HG03280 (cell line): ENCODE results near the gene ATP7A.
"Not testable (repeated sequence)": the region's sequence is repeated elsewhere in the genome, so short reads cannot be mapped to it uniquely, and the experiment has no call there.

Source experiments
- ATAC-seq: cut with Tn5 transposase; IDR thresholded peaks from one replicate; pipeline ENCODE4 v1.9.1; 2021; ENCODE audit warnings: mild to moderate bottlenecking, moderate library complexity; ENCODE audit not compliant: unreplicated experiment

The ATP7A gene

DNA sequence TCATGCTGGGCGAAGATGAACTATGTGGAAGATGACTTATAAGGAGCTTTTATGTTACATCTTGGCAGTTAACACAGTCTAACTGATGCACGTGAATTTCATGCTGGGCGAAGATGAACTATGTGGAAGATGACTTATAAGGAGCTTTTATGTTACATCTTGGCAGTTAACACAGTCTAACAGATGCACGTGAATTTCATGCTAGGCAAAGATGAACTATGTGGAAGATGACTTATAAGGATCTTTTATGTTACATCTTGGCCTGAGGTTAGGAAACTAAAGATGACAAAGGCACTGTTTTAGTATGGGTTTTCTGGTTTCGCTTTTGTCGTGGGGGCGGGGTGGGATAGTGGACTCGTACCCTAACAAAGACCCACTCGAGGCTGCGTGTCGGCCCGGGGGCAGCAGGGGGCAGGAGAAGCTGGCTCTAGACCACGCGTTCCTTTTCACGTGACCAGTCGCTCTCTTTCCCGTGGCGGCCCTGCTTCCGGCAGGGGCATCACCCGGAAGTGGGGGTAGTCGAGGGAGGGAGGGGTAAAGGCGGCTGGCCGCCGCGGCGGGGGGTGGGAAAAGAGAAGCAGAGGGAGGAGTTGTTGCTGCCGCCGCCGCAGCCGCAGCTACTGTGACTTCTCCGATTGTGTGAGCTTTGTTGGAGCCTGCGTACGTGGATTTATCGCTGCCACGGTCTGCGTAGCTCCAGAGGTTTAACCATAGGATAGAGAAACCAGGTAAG, at the start of gene ATP7A:
ATP7A (plus strand) TSS at position 586 of the 733 bp plus-strand sequence. CDS start 60,949 bp downstream, outside the sequence.
- ATAC-seq = peak; percentile 94

DNA sequence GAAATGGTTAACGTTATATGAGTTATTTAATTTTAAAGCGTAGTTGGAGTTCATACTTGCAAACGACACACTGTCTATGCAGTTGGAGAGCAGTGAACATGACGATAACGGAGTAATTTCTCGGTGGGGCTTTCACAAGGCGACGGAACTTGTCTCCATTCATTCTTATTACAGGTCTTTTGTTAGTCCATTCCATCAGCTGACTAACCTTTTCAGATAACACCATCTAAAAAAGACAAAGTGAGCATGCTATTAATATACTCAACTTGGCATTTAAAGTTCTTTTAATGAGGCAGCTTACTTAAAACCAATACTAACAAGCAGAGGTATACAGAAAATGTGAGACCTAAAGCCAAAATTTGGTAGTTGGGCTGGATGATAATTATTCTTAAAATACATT, 35.1 kb upstream of the ATP7A start:
- no peak for ATAC-seq

DNA sequence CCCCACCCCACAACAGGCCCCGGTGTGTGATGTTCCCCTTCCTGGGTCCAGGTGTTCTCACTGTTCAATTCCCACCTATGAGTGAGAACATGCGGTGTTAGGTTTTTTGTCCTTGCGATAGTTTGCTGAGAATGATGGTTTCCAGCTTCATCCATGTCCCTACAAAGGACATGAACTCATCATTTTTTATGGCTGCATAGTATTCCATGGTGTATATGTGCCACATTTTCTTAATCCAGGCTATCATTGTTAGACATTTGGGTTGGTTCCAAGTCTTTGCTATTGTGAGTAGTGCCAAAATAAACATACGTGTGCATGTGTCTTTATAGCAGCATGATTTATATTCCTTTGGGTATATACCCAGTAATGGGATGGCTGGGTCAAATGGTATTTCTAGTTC, 29.1 kb upstream of the ATP7A start:
- not testable (repeated sequence) for ATAC-seq

DNA sequence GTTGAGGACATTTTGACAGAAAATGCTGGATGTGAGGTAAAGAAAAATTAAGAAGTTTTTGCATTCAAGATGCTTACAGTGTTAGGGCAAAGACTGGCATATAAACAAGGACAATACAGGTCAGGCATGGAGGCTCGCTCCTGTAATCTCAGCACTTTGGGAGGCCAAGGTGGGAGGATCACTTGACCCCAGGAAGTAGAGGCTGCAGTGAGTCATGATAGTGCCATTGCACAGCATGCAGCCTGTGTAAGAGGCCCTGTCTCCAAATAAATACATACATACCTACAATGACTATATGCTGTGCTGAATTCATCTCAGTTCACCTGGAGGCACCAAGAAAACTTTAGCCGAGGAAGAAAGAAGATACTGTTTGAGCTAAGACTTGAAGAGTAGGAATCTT, 17.6 kb upstream of the ATP7A start:
- no peak for ATAC-seq

DNA sequence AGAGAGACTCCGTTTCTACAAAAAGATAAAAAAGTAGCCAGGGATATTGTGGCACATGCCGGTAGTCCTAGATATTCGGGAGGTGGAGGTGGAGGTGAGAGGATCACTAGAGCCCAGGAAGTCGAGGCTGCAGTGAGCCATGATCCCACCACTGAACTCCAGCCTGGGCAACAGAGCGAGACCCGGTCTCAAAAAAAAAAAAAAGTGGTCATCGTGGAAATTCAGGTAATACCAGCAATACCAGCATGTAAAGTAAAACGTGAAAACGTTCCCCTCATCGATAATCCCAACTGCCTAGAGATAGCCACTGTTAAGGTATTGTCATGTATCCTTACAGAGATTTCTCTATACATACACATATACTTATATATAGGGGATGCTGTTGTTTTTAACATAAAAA, 16.8 kb upstream of the ATP7A start:
- no peak for ATAC-seq

DNA sequence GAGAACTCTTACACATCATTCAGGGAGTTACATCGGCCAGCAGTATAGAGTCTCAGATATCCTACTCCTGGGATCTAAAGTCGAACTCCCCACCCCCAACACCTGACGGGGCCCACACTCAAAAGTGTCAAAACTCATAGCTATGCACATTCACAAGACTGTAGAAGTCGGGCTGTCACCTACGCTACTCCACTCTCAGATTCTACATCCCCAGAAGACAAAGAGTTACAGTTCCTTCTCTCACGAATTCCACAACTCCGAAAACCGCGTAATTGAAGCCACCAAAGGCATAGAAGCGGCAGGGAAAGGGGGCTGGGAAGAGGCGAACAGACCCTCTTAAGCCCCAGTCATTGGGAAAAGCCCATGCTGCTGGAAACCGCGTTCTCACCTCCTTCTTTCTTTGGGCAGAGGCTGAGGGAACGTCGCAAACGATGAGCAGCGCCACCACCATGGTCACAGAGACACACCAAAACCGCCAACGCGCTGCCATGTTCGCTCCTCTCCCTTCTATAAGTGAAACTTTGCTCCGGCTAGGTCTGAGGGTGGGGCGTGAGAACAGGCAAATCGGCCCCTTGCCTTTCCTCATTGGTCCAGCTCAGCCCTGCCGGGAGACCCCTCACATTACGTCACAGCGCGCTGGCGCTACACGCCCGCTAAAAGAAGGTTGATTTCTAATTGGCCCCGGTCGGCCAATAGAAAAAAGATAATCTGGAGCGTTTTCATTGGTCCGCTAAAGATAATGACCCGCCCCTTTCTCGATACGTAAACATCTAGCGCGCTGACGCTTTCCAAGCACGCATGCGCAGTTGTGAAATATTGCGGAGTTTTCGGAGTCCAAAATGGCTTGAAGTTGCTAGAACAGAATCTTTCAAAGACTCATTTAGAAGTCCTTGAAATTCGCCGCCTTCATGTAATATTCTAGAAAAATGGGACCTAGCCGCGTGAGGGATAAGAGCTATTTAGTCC, 15.3 kb upstream of the ATP7A start, which contains the start of gene MAGT1:
MAGT1 (minus strand) TSS at position 515 of the 966 bp plus-strand sequence; CDS start at position 490, 25 bp downstream.
- peak; percentile 92 for ATAC-seq

DNA sequence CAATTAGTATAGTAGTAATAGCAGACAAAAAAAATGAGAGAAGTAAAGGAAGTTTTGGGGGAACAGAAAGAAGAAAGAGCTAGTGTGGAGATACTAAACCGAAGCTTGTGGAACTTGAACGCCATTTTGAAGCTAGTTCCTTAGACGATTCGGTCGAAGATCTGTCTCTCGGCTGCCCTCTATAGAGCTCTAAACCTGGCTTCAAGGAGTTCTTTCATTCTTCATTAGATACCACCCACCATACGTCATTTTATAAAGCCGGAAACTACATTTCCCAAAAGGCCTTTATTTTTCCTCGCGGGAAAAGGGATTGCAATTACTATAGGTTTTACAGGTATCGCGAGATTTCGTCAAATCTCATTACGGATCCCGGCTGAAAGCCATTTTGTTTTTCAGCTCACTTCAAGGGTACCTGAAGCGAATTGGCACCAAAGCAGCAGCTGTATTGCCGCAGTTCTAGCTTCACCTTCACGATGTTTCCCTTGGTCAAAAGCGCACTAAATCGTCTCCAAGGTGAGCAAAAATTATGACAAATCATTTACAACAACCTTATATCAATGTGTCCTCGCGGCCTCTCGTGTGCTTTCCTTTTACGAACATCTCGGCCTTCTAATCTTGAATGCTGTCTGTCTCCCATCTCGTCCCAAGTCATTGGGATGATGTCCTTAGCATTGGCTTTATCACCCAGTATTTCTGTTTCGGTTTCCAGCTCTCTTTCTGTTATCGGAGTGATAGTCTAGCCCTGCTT, 11.2 kb upstream of the ATP7A start, which contains the start of gene COX7B:
COX7B (plus strand) TSS at position 388 of the 748 bp plus-strand sequence; CDS start at position 474, 86 bp downstream.
- peak; percentile 62 for ATAC-seq

DNA sequence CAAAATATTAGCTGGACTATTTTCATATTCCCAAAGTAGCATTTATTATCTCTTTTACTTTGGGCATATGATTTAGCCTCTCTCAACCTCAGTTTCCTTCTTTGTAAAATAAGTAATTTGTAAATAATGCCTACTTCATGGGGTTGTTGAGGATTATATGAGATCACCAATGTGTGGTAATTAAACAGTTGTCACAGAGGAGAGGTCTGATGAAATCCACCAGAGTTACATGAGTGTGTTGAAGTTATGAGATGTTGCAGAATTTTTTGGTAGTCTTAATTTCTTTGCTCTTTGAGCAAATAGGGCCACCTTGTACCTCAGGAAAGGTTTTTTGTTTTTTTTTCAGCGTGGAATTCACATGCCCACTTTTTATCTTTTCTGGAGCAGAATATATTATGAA, 9.8 kb upstream of the ATP7A start:
- no peak for ATAC-seq

DNA sequence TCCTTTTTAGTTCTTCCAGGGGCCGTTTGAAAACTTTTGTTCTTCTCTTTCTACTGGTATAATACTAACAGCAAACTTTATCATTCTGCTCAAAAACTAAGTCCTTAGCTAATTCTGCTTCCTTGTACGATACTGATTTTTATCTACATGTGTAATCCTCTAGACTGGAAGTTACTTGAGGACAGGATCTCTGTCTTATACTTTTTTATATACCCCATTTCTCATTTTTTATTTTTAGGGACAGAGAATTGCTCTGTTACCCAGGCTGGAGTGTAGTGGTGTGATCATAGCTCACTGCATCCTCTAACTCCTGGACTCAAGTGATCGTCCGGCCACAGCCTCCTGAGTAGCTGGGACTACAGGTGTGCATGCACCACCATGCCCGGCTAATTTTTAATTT, 9.0 kb upstream of the ATP7A start:
- ATAC-seq = no peak

DNA sequence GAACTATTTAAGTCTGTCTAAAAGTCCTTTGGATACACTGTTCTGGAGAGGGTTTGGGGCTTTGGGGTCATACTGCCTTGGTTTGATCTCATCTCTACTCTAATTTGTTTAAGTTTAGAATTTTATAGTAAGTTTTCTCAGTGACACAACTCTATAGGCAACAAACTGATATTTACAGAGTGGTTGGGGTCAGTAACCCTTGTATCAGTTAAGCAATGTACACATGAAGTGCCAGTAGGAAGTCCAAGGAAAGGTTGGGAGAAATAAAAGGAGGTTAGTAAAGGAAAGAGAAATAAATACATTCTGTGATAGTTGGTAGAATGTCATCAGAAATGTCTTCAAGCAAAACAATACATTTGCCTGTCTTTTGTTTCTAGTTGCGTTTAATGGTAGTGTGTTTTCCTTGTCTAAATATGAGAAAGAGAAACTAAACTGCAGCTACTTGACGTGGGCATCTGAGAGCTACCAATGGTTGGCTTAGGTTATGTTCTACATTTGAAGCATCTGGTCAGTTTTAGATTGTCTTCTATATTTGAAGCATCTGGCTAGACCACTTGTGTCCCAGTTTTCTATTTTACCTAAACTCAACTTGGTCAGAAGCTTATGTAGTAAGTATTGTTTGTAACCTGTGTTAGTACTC, 6.9 kb downstream of the ATP7A start:
- peak; percentile 77 for ATAC-seq

DNA sequence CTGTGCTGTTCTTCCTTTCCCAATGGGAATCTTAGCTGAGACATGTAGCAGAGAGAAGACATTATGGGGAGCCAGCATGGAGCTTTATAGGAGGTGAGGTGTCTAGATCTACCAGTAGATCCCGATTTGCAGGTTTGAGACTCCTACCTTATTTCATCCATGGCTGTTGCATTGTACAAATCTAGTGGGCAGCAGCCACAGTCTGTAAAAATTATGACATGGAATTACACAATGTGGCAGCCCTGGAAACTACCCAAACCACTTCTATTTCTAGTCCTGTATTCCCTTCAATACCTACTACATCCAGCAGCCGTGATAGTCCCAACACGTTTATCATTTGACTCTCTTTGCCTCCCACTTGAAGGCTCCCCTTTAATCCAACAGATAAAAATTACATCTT, 8.1 kb downstream of the ATP7A start:
- no peak for ATAC-seq

DNA sequence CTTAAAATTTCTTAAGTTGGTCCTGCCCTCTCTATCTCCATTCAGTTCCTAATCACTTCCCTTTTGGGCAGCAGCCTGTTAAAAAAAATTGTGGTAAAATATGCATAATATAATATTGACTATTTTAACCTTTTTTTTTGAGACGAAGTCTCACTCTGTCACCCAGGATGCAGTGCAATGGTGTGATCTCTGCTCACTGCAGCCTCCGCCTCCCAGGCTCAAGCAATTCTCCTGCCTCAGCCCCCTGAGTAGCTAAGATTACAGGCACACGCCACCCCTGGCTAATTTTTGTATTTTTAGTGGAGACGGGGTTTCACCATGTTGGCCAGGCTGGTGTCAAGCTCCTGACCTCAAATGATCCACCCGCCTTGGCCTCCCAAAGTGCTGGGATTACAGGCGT, 8.9 kb downstream of the ATP7A start:
- ATAC-seq = not testable (repeated sequence)

DNA sequence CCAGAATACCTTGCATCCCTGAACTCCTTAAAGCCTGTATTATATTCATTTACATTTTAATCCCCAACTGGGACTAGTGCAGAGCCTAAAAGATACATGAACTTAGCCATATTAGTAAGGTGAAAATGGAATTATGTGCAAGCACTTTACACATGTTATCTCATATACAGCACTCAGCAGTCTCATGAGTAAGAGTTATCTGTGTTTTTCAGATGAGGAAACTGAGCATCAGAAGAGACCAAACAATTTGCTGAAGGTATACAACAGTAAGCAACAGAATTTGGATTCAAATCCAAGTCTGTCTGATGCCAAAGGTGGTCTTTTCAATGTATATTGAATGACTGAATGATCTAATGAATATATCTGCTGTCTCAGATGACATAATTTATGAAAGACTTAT, 12.3 kb downstream of the ATP7A start:
- ATAC-seq = no peak

DNA sequence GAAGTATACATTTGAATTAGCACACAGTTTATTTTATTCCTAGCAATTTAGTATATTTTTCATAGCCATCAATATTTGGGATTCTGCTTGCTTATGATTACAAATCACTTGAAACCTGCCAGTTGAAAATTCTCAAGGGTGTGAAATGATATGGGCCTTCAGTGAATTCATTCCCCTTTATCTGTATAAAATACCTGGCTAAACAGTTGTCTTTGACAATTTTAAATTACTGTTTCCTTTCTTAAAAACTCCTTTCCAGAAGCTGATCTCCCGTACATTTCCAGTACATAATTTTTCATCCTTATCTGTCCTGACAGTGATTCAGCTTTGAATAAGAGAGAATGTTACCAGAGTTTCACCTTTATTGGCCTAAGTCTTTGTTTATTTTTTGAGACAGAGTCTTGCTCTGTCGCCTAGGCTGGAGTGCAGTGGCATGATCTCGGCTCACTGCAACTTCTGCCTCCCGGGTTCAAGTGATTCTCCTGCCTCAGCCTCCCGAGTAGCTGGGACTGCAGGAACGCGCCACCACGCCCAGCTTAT, 13.9 kb downstream of the ATP7A start:
- ATAC-seq = no peak

DNA sequence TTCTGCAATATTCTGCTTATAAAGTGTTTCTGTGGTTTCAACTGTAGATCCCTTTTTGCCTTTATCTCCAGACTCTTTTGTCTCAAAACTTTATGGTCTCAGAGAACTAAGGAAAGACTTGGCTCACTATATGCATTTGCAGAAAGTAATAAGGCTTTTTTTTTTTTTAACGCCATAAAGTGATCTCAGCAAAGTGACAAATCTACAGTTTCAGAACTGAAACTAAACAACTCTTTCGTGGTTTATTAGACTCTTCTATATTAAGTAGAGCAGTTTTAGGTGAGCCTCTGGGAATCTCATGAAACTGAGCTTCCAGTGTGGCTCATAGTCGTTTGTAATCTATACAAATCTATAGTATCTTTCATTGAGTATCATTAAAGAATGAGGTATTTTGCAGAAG, 15.3 kb downstream of the ATP7A start:
- ATAC-seq = no peak

DNA sequence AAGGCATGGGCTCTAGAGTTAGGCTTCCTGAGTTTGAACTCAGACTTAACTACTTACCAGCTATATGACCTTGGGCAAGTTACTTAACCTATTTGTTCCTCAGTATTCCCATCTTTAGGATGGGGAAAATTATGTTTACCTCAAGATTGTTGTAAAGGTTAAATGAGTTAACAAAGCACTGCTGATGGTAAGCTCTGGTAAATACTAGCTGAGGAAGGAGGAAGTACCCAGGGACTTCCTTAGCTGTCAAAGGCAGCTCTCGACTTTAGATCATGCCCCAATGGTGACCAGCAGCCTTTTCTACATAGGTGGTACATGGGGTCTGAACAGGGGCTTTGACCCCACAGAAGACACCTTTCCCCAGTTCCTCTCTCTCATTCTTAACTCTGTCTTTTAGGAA, 20.1 kb downstream of the ATP7A start:
- ATAC-seq = no peak

DNA sequence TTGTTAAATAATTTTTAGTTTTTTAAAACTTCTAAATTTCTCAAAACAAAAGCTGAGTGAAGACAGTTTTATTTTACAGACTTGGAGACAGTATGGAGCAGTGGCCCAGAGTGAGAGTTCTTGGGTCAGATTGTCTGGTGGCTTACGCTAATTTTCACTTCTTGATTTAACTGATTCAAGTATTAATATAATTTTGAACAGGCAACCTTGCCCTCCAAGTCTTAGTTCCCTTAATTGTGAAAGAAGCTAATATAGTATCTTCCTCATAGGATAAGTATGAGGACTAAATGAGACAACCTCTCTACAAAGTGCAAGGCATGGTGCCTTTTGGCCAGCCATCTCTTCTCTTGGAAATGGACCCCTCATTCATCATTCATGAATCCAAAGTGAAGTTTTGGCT, 25.4 kb downstream of the ATP7A start:
- ATAC-seq = no peak

DNA sequence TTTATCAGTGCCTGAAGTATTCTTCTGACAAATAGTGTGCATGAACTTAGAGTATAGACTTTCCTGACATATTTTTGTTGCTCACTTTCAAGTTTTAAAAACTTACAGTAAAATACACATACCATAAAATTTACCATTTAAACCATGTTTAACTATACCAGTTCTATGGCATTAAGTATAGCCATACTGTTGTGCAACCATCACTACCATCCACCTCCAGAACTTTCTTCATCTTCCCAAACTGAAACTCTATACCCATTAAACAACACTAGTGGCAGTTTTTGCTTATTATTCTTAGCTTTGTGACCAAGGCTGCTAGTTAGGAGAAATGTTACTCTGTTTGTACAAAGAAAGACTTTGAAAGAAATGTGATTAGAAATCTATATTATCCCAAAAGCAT, 25.8 kb downstream of the ATP7A start:
- no peak for ATAC-seq

DNA sequence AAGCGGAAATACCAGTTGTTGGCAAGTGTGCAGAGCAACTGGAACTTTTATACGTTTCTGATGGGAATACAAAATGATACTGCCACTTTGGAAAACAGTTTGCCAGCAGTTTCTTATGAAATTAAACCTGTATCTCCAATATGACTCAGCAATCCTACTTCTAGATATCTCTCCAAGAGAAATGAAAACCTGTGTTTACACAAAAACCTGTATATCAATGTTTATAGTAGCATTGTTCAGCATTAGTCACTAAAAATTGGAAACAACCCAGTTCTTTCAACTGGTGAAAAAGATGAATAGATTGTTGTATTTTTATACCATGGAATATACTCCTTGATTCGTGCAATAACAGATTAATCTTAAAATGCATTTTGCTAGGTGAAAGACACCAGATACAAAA, 26.8 kb downstream of the ATP7A start:
- ATAC-seq = no peak

DNA sequence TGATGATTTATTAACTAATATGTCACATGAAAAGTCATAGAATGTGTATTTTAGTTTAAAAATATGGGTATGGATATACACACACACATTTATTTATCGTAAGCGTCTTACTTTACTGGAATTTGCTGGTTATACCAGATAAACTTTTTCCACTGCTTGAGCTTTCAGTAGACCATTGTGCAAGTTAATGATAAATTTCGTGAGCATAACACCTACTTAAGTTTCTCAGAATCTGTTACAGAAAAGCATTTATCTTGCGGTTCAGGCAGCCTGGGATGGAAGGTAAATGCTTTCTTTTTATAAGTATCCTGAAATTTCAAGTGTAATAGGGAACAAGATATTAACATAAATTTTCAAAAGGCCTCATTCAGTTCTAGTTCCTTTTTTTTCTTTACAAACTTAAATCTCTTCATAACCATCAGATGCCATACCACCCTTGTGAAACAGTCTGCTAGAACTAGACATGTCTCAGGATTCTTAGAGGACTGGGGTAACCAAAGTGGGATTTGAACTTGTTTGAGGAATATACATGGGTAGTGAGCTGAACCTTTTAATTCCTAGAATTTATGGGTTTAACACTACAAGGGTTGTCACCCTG, 27.7 kb downstream of the ATP7A start:
- ATAC-seq = no peak
